Stimulated activated naive CD8-positive, alpha-beta T cell treated with anti-CD3 and anti-CD28 coated beads, Interleukin-15, Interleukin-2, amounts not matched to agents 100 ng/mL and 50 ng/mL, for 24 hours (primary cell): Measurements from ENCODE around the gene OLA1.

Experiments used
- H3K27ac Mint-ChIP-seq: one replicate; pipeline ENCODE4 v1.8.0; 2021; ENCODE audit warnings: mild to moderate bottlenecking, mixed read lengths
- H3K27me3 Mint-ChIP-seq: one replicate; pipeline ENCODE4 v1.8.0; 2021; ENCODE audit warnings: mixed read lengths
- H3K36me3 Mint-ChIP-seq: one replicate; pipeline ENCODE4 v1.8.0; 2021; ENCODE audit warnings: low read depth, mixed read lengths
- H3K4me1 Mint-ChIP-seq: one replicate; pipeline ENCODE4 v1.8.0; 2021; ENCODE audit warnings: low read depth, mixed read lengths
- H3K4me3 Mint-ChIP-seq: one replicate; pipeline ENCODE4 v1.8.0; 2021; ENCODE audit warnings: mild to moderate bottlenecking, mixed read lengths
- H3K9me3 Mint-ChIP-seq: one replicate; pipeline ENCODE4 v1.8.0; 2021; ENCODE audit warnings: mixed read lengths

Gene OLA1

GRCh38 chr2:174245065-174245464, 3.3 kb downstream of the OLA1 start:
- peaks cover 55% of the 10 kb centered on the region for H3K36me3 Mint-ChIP-seq
- H3K27me3 Mint-ChIP-seq: no peaks in the 10 kb centered on the region
- H3K9me3 Mint-ChIP-seq: no peaks in the 10 kb centered on the region
- H3K27ac Mint-ChIP-seq: no peak overlapping the region
- H3K4me3 Mint-ChIP-seq: peak overlapping the region; percentile 1
- peaks cover 59% of the 10 kb centered on the region for H3K4me1 Mint-ChIP-seq

GRCh38 chr2:174243812-174244211, 4.5 kb downstream of the OLA1 start:
- H3K9me3 Mint-ChIP-seq: no peaks in the 10 kb centered on the region
- no peak overlapping the region for H3K27ac Mint-ChIP-seq
- peaks cover 59% of the 10 kb centered on the region for H3K36me3 Mint-ChIP-seq
- no peaks in the 10 kb centered on the region for H3K27me3 Mint-ChIP-seq
- H3K4me3 Mint-ChIP-seq: no peak overlapping the region
- peaks cover 57% of the 10 kb centered on the region for H3K4me1 Mint-ChIP-seq

- peaks cover 39% of the 10 kb centered on the region for H3K4me1 Mint-ChIP-seq
- no peak overlapping the region for H3K27ac Mint-ChIP-seq
- H3K36me3 Mint-ChIP-seq: peaks cover 46% of the 10 kb centered on the region
- no peaks in the 10 kb centered on the region for H3K27me3 Mint-ChIP-seq
- no peaks in the 10 kb centered on the region for H3K9me3 Mint-ChIP-seq
- no peak overlapping the region for H3K4me3 Mint-ChIP-seq
Measured at GRCh38 chr2:174240097-174240496, 8.2 kb downstream of the OLA1 start.

GRCh38 chr2:174236429-174236828, 11.9 kb downstream of the OLA1 start:
- H3K4me3 Mint-ChIP-seq: no peak overlapping the region
- no peak overlapping the region for H3K27ac Mint-ChIP-seq
- H3K9me3 Mint-ChIP-seq: no peaks in the 10 kb centered on the region
- peaks cover 42% of the 10 kb centered on the region for H3K4me1 Mint-ChIP-seq
- H3K36me3 Mint-ChIP-seq: peaks cover 40% of the 10 kb centered on the region
- no peaks in the 10 kb centered on the region for H3K27me3 Mint-ChIP-seq

GRCh38 chr2:174235680-174236079, 12.7 kb downstream of the OLA1 start:
- Mint-ChIP-seq H3K36me3 (peaks cover 35% of the 10 kb centered on the region), H3K9me3 (no peaks in the 10 kb centered on the region), H3K4me3 (no peak overlapping the region), H3K27me3 (no peaks in the 10 kb centered on the region), H3K27ac (no peak overlapping the region), H3K4me1 (peaks cover 38% of the 10 kb centered on the region)

GRCh38 chr2:174233771-174234275, 14.5 kb downstream of the OLA1 start:
- Mint-ChIP-seq H3K27me3 (no peaks in the 10 kb centered on the region), H3K4me1 (peaks cover 34% of the 10 kb centered on the region), H3K4me3 (no peak overlapping the region), H3K27ac (no peak overlapping the region), H3K36me3 (peaks cover 42% of the 10 kb centered on the region), H3K9me3 (no peaks in the 10 kb centered on the region)

GRCh38 chr2:174227748-174228147, 20.6 kb downstream of the OLA1 start:
- H3K4me3 Mint-ChIP-seq: no peak overlapping the region
- H3K9me3 Mint-ChIP-seq: no peaks in the 10 kb centered on the region
- H3K36me3 Mint-ChIP-seq: peaks cover 71% of the 10 kb centered on the region
- H3K4me1 Mint-ChIP-seq: peaks cover 11% of the 10 kb centered on the region
- no peaks in the 10 kb centered on the region for H3K27me3 Mint-ChIP-seq
- no peak overlapping the region for H3K27ac Mint-ChIP-seq

GRCh38 chr2:174224665-174225288, 23.6 kb downstream of the OLA1 start:
- Mint-ChIP-seq H3K36me3 (peaks cover 53% of the 10 kb centered on the region), H3K27ac (no peak overlapping the region), H3K4me3 (no peak overlapping the region), H3K27me3 (no peaks in the 10 kb centered on the region), H3K9me3 (no peaks in the 10 kb centered on the region), H3K4me1 (no peaks in the 10 kb centered on the region)

GRCh38 chr2:174224125-174224524, 24.2 kb downstream of the OLA1 start:
- H3K27ac Mint-ChIP-seq: no peak overlapping the region
- H3K4me3 Mint-ChIP-seq: no peak overlapping the region
- no peaks in the 10 kb centered on the region for H3K27me3 Mint-ChIP-seq
- H3K9me3 Mint-ChIP-seq: no peaks in the 10 kb centered on the region
- peaks cover 46% of the 10 kb centered on the region for H3K36me3 Mint-ChIP-seq
- H3K4me1 Mint-ChIP-seq: no peaks in the 10 kb centered on the region

GRCh38 chr2:174223388-174223787, 24.9 kb downstream of the OLA1 start:
- Mint-ChIP-seq H3K36me3 (peaks cover 39% of the 10 kb centered on the region), H3K4me3 (no peak overlapping the region), H3K9me3 (no peaks in the 10 kb centered on the region), H3K27me3 (no peaks in the 10 kb centered on the region), H3K4me1 (no peaks in the 10 kb centered on the region), H3K27ac (no peak overlapping the region)

- Mint-ChIP-seq H3K27ac (no peak overlapping the region), H3K36me3 (peaks cover 29% of the 10 kb centered on the region), H3K4me1 (no peaks in the 10 kb centered on the region), H3K4me3 (no peak overlapping the region), H3K27me3 (no peaks in the 10 kb centered on the region), H3K9me3 (no peaks in the 10 kb centered on the region)
Measured at GRCh38 chr2:174222154-174222553, 26.2 kb downstream of the OLA1 start.

- Mint-ChIP-seq H3K27me3 (no peaks in the 10 kb centered on the region), H3K4me3 (no peak overlapping the region), H3K9me3 (no peaks in the 10 kb centered on the region), H3K36me3 (peaks cover 5% of the 10 kb centered on the region), H3K27ac (no peak overlapping the region), H3K4me1 (peaks cover 4% of the 10 kb centered on the region)
Measured at GRCh38 chr2:174219321-174219720, 29.0 kb downstream of the OLA1 start.

- Mint-ChIP-seq H3K27ac (no peak overlapping the region), H3K4me3 (no peak overlapping the region), H3K4me1 (peaks cover 4% of the 10 kb centered on the region), H3K36me3 (no peaks in the 10 kb centered on the region), H3K9me3 (no peaks in the 10 kb centered on the region), H3K27me3 (no peaks in the 10 kb centered on the region)
Measured at GRCh38 chr2:174218773-174219172, 29.6 kb downstream of the OLA1 start.

GRCh38 chr2:174217869-174218268, 30.5 kb downstream of the OLA1 start:
- no peak overlapping the region for H3K27ac Mint-ChIP-seq

GRCh38 chr2:174211954-174212353, 36.4 kb downstream of the OLA1 start:
- Mint-ChIP-seq H3K4me1 (peaks cover 4% of the 10 kb centered on the region), H3K27me3 (no peaks in the 10 kb centered on the region), H3K27ac (no peak overlapping the region), H3K36me3 (peaks cover 28% of the 10 kb centered on the region), H3K4me3 (no peak overlapping the region), H3K9me3 (no peaks in the 10 kb centered on the region)

More at GRCh38 chr2:174217869-174218268, 30.5 kb downstream of the OLA1 start:
- no peak overlapping the region for H3K4me3 Mint-ChIP-seq
- peaks cover 6% of the 10 kb centered on the region for H3K36me3 Mint-ChIP-seq
- H3K9me3 Mint-ChIP-seq: no peaks in the 10 kb centered on the region
- H3K4me1 Mint-ChIP-seq: peaks cover 4% of the 10 kb centered on the region
- no peaks in the 10 kb centered on the region for H3K27me3 Mint-ChIP-seq

- H3K9me3 Mint-ChIP-seq: no peaks in the 10 kb centered on the region
- peaks cover 4% of the 10 kb centered on the region for H3K4me1 Mint-ChIP-seq
- H3K27me3 Mint-ChIP-seq: no peaks in the 10 kb centered on the region
- no peak overlapping the region for H3K4me3 Mint-ChIP-seq
- no peak overlapping the region for H3K27ac Mint-ChIP-seq
- H3K36me3 Mint-ChIP-seq: peaks cover 28% of the 10 kb centered on the region
Measured at GRCh38 chr2:174210862-174211261, 37.5 kb downstream of the OLA1 start.
